T-helper 1 cell treated with Interleukin-12 subunit alpha and Interleukin-12 subunit beta and Interleukin-4 antibody, amounts not matched to agents 30 ng/mL and 1 ng/mL, for 36 hours (primary cell): ENCODE data around the gene CSAG3. TPM values are rescaled to one million over a fixed set of nuclear protein-coding genes. Genes with fewer than 3 reads are reported as not detected.
"Not testable (repeated sequence)": the region's sequence is repeated elsewhere in the genome, so short reads cannot be mapped to it uniquely, and the experiment has no call there.

ENCODE experiments used
- intact Hi-C: fragments of 100-400 bp; cut with micrococcal nuclease; formaldehyde crosslinking; loops from one replicate; pipeline ENCODE4 v1.15.1; 2024
- total RNA-seq: library from RNA; stranded (reverse); gene quantifications from 2 replicates; pipeline ENCODE4 v1.2.3, GENCODE V29; 2022

The CSAG3 gene
- total RNA-seq: 7.4 and 9.8 TPM in 2 replicates

DNA sequence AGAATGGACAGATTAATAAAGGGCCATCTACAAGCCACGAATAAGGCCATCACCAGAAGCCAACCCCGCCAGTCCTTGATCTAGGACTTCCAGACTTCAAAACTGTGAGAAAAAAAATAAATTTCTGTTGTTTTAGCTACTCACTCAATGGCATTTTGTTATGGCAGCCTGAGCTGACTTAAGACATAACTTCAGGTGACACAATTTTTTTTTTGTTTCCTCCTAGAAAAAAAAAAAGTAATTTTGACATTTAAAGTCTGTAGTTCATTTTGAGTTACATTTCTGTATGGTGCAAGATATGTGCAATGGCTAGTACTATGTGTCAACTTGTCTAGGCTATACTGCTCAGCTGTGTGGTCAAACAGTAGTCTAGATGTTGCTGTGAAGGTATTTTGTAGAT lies at the start of gene CSAG3:
TSS of gene CSAG3 (plus strand) at position 301 of the 400 bp plus-strand sequence.
- intact Hi-C loops: not testable (repeated sequence)

DNA sequence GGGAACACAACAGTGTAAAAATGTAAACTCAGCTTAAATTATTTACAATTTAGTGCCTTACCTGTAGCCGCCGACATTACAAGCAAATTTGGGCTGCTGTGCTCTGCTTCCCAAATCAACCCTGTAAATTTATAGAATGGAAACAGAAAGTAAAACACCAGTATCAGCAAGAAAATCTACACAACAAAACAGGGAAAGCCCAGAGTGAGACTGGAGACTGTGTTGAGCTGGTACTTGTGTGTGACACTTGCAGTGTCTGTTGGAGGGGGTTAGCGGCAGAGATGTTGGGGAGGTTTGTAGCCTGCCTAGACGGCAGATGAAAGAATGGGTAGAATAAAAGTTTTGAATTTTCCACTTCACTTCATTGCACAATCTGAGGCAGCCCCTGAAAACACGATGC lies 45.8 kb upstream of the CSAG3 start:
- intact Hi-C loops: not testable (repeated sequence)

DNA sequence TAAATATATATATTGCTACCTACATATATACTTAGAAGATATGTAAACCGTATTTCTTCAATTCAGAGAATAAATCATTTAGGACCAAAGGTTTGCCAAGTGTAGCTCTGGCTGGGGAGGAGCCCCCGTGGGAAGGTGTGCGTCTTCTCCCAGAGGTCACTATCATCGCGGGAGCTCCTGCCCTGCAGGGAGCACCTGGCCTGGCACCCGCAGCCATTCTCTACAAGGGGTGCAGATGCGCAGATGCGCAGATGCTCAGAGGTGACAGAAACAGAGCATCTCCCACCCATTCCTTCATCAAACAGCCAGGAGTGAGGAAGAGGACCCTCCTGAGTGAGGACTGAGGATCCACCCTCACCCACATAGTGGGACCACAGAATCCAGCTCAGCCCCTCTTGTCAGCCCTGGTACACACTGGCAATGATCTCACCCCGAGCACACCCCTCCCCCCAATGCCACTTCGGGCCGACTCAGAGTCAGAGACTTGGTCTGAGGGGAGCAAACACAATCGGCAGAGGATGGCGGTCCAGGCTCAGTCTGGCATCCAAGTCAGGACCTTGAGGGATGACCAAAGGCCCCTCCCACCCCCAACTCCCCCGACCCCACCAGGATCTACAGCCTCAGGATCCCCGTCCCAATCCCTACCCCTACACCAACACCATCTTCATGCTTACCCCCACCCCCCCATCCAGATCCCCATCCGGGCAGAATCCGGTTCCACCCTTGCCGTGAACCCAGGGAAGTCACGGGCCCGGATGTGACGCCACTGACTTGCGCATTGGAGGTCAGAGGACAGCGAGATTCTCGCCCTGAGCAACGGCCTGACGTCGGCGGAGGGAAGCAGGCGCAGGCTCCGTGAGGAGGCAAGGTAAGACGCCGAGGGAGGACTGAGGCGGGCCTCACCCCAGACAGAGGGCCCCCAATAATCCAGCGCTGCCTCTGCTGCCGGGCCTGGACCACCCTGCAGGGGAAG lies 44.9 kb upstream of the CSAG3 start, which contains the start of gene MAGEA2B:
TSS of gene MAGEA2B (plus strand) at position 814 of the 973 bp plus-strand sequence. CDS start 2,479 bp downstream, outside the sequence.
- intact Hi-C loops: not testable (repeated sequence)

- intact Hi-C loops: no loop called here
Observed at GRCh38 chrX:152725409-152725808, 33.6 kb upstream of the CSAG3 start.

GRCh38 chrX:152733261-152733975 lies 25.6 kb upstream of the CSAG3 start, which contains the start of the genes CSAG1 and MAGEA12:
Gene CSAG1, minus strand, starts transcription at chrX:152733721. Its CDS starts 1,261 bp downstream, at chrX:152732460.
Gene MAGEA12, plus strand, starts transcription at chrX:152733757. Its CDS starts 2,405 bp downstream, at chrX:152736162.
- intact Hi-C loops: no loop called here

GRCh38 chrX:152734143-152734858 lies 24.7 kb upstream of the CSAG3 start:
- intact Hi-C loops: not testable (repeated sequence)

DNA sequence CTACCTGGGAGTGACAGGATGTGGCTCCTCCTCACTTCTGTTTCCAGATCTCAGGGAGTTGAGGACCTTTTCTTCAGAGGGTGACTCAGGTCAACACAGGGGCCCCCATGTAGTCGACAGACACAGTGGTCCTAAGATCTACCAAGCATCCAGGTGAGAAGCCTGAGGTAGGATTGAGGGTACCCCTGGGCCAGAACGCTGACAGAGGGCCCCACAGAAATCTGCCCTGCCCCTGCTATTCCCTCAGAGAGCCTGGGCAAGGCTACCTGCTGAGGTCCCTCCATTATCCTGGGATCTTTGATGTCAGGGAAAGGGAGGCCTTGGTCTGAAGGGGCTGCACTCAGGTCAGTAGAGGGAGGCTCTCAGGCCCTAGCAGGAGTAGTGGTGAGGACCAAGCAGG lies 23.9 kb upstream of the CSAG3 start:
- intact Hi-C loops: no loop called here

- intact Hi-C loops: no loop called here
Observed at GRCh38 chrX:152735860-152736511, 23.0 kb upstream of the CSAG3 start.

DNA sequence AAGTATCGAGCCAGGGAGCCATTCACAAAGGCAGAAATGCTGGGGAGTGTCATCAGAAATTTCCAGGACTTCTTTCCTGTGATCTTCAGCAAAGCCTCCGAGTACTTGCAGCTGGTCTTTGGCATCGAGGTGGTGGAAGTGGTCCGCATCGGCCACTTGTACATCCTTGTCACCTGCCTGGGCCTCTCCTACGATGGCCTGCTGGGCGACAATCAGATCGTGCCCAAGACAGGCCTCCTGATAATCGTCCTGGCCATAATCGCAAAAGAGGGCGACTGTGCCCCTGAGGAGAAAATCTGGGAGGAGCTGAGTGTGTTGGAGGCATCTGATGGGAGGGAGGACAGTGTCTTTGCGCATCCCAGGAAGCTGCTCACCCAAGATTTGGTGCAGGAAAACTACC lies 22.5 kb upstream of the CSAG3 start:
- intact Hi-C loops: not testable (repeated sequence)

DNA sequence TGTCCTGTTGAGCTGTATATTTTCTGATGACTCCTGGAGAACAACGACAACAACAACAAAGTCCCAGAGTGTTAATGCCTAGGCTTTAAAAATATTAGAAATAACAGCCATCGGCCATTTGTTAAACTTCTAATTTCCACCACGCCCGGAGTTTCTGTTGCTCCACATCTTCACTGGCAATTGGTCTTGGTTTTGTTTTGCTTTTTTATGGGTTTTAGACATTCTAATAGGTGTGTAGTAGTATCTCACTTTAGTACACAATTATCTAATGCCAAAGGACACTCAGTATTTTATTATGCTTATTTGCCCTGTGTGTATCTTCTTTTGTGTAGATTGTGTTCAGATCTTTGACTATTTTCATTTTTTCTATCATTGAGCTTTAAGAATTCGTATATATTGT lies 20.5 kb upstream of the CSAG3 start:
- intact Hi-C loops: no loop called here

DNA sequence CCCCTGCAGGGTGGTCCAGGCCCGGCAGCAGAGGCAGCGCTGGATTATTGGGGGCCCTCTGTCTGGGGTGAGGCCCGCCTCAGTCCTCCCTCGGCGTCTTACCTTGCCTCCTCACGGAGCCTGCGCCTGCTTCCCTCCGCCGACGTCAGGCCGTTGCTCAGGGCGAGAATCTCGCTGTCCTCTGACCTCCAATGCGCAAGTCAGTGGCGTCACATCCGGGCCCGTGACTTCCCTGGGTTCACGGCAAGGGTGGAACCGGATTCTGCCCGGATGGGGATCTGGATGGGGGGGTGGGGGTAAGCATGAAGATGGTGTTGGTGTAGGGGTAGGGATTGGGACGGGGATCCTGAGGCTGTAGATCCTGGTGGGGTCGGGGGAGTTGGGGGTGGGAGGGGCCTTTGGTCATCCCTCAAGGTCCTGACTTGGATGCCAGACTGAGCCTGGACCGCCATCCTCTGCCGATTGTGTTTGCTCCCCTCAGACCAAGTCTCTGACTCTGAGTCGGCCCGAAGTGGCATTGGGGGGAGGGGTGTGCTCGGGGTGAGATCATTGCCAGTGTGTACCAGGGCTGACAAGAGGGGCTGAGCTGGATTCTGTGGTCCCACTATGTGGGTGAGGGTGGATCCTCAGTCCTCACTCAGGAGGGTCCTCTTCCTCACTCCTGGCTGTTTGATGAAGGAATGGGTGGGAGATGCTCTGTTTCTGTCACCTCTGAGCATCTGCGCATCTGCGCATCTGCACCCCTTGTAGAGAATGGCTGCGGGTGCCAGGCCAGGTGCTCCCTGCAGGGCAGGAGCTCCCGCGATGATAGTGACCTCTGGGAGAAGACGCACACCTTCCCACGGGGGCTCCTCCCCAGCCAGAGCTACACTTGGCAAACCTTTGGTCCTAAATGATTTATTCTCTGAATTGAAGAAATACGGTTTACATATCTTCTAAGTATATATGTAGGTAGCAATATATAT lies 5.0 kb upstream of the CSAG3 start, which contains the start of gene MAGEA2:
TSS of gene MAGEA2 (minus strand) at position 157 of the 965 bp plus-strand sequence. CDS start 2,479 bp downstream, outside the sequence.
- intact Hi-C loops: not testable (repeated sequence)

GRCh38 chrX:152754871-152755270 lies 4.1 kb upstream of the CSAG3 start:
- intact Hi-C loops: not testable (repeated sequence)

GRCh38 chrX:152759544-152759943 lies 526 bp downstream of the CSAG3 start:
- intact Hi-C loops: not testable (repeated sequence)

- intact Hi-C loops: not testable (repeated sequence)
Observed at GRCh38 chrX:152761582-152761981, 2.6 kb downstream of the CSAG3 start.

DNA sequence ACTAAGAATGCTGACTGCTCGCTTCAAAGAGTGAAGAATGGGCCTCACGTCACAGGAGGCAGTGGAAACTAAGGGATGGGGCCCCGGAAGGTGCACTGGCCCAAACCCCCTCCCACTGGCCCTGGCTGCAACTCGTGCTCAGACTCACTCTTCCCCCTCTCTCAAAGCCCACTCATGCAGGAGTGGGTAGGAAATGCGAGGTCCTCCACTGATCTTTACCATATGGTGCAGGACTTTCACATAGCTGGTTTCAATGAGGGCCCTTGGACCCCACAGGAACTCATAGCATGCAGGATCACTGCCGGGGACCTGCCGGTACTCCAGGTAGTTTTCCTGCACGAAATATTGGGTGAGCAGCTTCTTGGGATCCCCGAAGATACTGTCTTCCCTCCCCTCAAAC lies 7.5 kb downstream of the CSAG3 start:
- intact Hi-C loops: not testable (repeated sequence)

GRCh38 chrX:152769549-152770289 lies 10.7 kb downstream of the CSAG3 start, which contains the start of gene MAGEA6:
Gene MAGEA6, minus strand, starts transcription at chrX:152769689. Its CDS starts 2,039 bp downstream, at chrX:152767650.
- intact Hi-C loops: not testable (repeated sequence)

- intact Hi-C loops: not testable (repeated sequence)
Observed at GRCh38 chrX:152787062-152787461, 28.0 kb downstream of the CSAG3 start.

- intact Hi-C loops: no loop called here
Observed at GRCh38 chrX:152798945-152799344, 39.9 kb downstream of the CSAG3 start.
